GM03348 (cell line): ENCODE measurements around the gene POFUT2.

Experiments
- DNase-seq: peaks from one replicate; pipeline ENCODE4 v3.0.0; 2012; ENCODE audit warnings: low spot score

Gene POFUT2

GRCh38 chr21:45222001-45222400 lies 65.7 kb downstream of the POFUT2 start:
- no peak for DNase-seq

GRCh38 chr21:45220714-45221490 lies 66.8 kb downstream of the POFUT2 start:
- DNase-seq, result no peak

GRCh38 chr21:45220071-45220481 lies 67.6 kb downstream of the POFUT2 start:
- DNase-seq, result peak; percentile 44

- no peak for DNase-seq
Measured at GRCh38 chr21:45219517-45219916, 68.2 kb downstream of the POFUT2 start.

GRCh38 chr21:45217010-45217409 lies 70.7 kb downstream of the POFUT2 start:
- DNase-seq, result no peak

GRCh38 chr21:45215213-45215612 lies 72.5 kb downstream of the POFUT2 start:
- DNase-seq, result no peak
